Measurements from ENCODE around the gene TXNRD2. TPM values are rescaled to one million over a fixed set of nuclear protein-coding genes. Genes with fewer than 3 reads are reported as not detected.

Gene TXNRD2
- total and polyA plus RNA-seq, 2 experiments from 2014 or later = 11.2 to 12.4 TPM

- no peak overlapping the region for H3K4me3 Mint-ChIP-seq
- peaks cover 7% of the 10 kb centered on the region for H3K27me3 Mint-ChIP-seq (ENCODE audit: insufficient read depth, low read depth, poor library complexity)
- no peak overlapping the region for H2AFZ ChIP-seq
These were observed 31.3 kb upstream of the TXNRD2 start for GRCh38 chr22:19972652-19973550.

More at GRCh38 chr22:19972652-19973550, 31.3 kb upstream of the TXNRD2 start:
- no peak overlapping the region for H3K4me2 ChIP-seq
- H3K36me3 ChIP-seq (ENCODE audit: insufficient read depth) = no peaks in the 10 kb centered on the region
- DNase-seq (ENCODE audit: low spot score) (peak; percentile 49), ATAC-seq (peak; percentile 1; the same call in 1 of the 3 replicates)
- peaks cover 17% of the 10 kb centered on the region for H3K4me1 Mint-ChIP-seq
- H3K4me3 ChIP-seq = no peak overlapping the region
- H3K79me2 ChIP-seq (replicated peaks; ENCODE audit: insufficient read depth) = no peaks in the 10 kb centered on the region
- H3K27ac Mint-ChIP-seq = no peak overlapping the region
- H3K9me3 Mint-ChIP-seq = no peaks in the 10 kb centered on the region
- H3K27me3 ChIP-seq (ENCODE audit: insufficient read depth) = no peaks in the 10 kb centered on the region
- H3F3A ChIP-seq (replicated peaks; ENCODE audit: low read depth) = 0 out of 2 replicates have a peak, but pooled peaks cover 3% of the 10 kb centered on the region
- H3K4me1 ChIP-seq (ENCODE audit: insufficient read depth) = peaks cover 10% of the 10 kb centered on the region
- H3K27ac ChIP-seq (ENCODE audit: low read depth) = no peak overlapping the region
- no peaks in the 10 kb centered on the region for H3K9me2 ChIP-seq (ENCODE audit: insufficient read depth)
- TF ChIP-seq ZNF114 (CRISPR knock-in tag; IDR thresholded peaks at IDR 0.05) (no peak), EZH2phosphoT487 (IDR thresholded peaks at IDR 0.05; ENCODE audit: unreplicated experiment) (no peak), STAT1 (IDR thresholded peaks at IDR 0.05; ENCODE audit: unreplicated experiment) (no peak), EZH2 (IDR thresholded peaks at IDR 0.05; ENCODE audit: low read depth, unreplicated experiment) (no peak), REST (IDR thresholded peaks at IDR 0.05; ENCODE audit: unreplicated experiment) (no peak), ZNF331 (CRISPR knock-in tag; IDR thresholded peaks at IDR 0.05; ENCODE audit: low read depth) (no peak), POLR2AphosphoS5 (IDR thresholded peaks at IDR 0.05; ENCODE audit: low read depth) (no peak), ZNF462 (CRISPR knock-in tag; IDR thresholded peaks at IDR 0.05) (no peak), JUNB (IDR thresholded peaks at IDR 0.05; ENCODE audit: unreplicated experiment) (no peak), NANOG (IDR thresholded peaks at IDR 0.05; ENCODE audit: borderline replicate concordance) (no peak), CREB1 (CRISPR knock-in tag; IDR thresholded peaks at IDR 0.05; ENCODE audit: low read depth) (no peak)
- TF ChIP-seq, protein P1, sequence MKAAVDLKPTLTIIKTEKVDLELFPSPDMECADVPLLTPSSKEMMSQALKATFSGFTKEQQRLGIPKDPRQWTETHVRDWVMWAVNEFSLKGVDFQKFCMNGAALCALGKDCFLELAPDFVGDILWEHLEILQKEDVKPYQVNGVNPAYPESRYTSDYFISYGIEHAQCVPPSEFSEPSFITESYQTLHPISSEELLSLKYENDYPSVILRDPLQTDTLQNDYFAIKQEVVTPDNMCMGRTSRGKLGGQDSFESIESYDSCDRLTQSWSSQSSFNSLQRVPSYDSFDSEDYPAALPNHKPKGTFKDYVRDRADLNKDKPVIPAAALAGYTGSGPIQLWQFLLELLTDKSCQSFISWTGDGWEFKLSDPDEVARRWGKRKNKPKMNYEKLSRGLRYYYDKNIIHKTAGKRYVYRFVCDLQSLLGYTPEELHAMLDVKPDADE (IDR thresholded peaks at IDR 0.05) = no peak
- peaks cover 20% of the 10 kb centered on the region for H3K36me3 Mint-ChIP-seq (ENCODE audit: low read depth)
- no peaks in the 10 kb centered on the region; the same call in 1 of the 2 replicates for H4K20me1 ChIP-seq (replicated peaks; ENCODE audit: insufficient read depth)
